IPS DF 4.7 (cell line): ENCODE data around the gene EHBP1.
"Not testable (repeated sequence)": the region's sequence is repeated elsewhere in the genome, so short reads cannot be mapped to it uniquely, and the experiment has no call there.

Experiments used
- DNase-seq: peaks from one replicate; pipeline ENCODE4 v3.0.0-alpha.2; 2013; ENCODE audit warnings: low spot score; ENCODE audit errors: extremely low read depth

EHBP1 gene

DNA sequence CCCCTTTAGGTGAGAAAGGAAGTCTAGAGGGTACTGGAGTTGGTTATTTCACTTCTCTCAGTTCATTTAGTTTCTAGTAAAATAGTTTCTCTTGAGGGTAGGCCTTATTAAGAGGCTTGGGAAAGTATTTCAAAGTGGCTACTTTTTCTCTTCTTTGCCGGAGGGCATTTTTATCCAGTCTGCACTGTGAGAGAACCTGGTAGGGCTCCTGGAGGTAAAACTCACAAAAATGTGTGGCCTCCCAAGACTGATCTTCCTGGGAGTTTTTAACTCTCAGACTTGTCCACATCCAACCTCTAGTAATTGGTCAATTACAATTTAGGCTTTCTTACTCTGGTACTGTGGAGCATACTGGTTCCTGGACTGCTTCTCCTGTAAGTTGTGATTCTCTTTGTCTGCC, 28.0 kb downstream of the EHBP1 start:
- no peak for DNase-seq

DNA sequence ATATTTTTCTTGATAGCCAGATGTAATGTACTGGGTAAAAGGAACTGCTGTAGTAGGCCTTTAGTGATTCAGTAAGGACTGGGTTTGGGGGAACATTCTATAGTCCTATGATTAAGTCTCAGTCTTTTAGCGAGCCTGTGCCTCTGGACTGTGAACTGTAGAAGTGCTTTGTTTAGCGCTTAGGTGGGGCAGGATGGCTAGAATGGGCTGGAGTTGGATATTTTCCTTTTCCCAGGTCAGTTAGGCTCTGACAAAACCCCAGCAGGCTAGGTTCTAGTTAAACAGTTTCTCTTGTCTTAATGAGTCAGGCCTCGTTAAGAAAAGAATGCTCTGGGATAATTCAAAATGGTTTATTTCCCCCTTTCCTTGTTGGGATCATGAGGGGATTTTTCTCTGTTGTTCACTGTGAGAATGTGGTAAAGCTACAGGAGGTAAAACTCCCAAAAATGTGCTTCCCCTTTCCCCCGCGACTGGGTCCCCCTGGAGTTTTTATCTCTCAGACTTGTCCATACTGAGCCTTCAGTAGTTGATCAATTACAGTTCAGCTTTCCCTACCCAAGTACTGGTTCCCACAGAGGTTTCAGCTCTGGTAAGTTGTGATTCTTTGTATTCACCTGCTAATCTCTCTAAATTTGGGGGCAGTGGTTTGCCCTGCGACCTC, 31.5 kb downstream of the EHBP1 start:
- DNase-seq = no peak

DNA sequence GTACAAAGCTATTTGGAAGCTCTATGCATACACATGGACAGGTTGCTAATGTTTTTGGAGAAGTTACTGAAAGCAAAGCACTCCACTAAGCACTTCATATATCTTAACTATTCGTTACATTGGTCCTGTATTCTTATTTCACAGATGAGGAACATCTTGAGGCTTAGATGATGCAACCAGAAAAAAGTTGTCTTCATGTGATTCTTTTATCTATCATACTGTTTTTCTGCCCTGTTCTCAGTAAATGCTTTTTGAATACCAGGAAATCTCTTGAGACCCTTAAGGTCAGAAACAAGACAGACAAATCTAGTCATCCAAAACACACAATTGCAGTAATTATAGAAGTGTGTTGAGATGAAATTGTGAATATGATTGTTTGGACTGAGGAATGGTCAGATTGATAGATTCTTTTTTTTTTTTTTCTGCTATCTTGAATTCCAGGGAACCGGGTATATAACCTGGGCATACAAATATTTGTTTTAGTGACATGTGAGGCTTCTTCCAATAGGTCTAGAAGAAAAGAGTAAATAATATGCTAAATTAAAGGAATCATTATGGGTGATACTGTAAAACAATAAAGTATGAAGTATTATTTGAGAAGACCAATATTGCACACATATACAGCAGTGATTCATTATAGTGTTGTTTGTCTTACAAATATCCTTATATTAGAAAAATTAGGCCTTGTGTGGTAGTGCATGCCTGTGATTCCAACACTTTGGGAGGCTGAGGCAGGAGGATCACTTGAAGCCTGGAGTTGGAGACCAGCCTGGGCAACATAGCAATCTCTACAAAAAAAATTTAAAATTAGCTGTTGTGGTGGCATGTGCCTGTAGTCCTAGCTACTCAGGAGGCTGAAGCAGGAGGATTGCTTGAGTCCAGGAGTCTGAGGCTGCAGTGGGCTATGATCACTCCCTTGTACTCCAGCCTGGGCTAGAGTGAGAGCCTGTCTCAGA, 33.7 kb downstream of the EHBP1 start:
- no peak for DNase-seq

DNA sequence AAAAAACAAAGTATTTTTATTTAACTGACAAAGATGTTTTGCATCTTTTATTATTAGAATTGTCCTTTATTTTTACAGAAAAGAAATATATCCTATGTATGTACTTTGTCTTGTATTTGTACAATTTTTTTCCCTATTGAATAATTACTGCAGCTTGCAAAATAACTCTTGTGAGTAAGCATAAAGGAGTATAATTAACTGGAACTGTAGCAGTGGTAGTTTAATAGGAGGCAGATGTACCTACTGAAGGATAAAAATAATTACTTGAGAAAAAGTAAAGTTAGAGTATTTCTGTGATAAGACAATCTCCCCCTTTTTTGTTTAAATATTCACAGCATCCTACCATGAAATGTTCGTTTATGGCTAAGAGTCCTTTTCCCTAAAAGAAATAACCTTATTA, 34.7 kb downstream of the EHBP1 start:
- DNase-seq = no peak

DNA sequence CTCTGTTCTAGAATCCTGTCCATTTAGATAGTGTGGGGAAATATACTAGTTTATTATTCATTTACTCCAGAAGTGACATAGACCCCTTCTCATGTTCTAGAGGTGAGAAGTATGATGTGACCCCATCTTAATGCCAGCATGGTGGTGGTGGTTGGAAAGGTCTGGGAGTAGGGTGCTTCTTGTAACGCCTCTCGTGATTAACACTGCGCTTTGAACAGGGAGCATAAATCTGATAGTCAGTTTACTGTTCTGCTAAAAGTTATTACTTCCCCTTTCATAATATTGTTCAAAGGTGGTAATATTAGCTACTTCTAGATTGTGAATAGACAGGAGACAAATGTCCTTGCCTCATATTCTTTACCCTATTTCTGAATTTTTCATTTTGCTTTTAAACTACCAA, 35.6 kb downstream of the EHBP1 start:
- no peak for DNase-seq

DNA sequence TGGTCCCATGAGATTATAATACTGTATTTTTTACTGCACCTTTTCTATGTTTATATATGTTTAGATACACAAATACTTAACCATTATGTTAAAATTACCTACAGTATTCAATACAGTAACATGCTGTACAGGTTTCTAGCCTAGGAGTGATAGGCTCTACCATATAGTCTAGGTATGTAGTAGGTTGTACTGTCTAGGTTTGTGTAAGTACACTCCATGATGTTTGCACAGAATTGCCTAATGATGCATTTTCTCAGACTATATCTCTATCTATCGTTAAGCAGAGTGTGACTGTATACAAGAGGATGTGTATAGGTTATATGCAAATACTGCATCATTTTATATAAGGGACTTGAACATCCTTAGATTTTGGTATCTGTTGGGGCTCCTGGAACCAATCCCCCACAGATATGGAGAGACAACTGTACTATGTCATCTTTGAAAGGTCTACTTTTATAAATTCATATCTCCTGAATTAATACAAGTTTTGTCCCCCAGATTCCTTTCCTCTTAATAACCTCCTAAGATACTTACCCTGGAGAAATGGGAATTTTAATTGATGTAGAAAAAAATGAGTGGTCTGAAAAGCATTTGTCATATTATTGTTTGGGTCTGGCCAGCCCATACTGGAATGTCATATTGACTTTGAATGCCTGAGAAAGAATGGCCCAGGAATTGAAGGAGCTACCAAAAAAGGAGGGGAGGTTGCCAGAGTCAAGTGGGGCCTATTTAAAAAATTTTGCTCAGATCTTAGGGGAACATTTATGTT, 36.6 kb downstream of the EHBP1 start:
- no peak for DNase-seq

DNA sequence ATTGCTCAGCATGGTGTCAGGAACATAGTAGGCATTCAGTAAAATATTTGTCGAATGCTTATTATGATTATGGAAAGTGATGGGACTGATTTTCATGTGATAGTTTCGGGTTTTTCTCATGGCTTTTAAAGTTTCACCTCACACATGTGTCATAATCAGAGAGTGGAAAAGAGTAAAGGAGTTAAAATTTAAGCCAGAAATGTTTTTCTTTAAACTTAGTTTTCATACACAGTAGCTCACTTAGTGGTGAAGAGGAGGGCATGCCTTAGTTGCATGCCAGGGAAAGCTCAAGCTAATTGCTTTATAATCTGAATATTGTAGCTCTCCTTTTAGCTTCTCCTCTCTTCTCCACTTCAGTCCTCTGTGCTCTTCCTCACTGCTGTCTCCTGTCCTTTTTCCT, 38.0 kb downstream of the EHBP1 start:
- no peak for DNase-seq

DNA sequence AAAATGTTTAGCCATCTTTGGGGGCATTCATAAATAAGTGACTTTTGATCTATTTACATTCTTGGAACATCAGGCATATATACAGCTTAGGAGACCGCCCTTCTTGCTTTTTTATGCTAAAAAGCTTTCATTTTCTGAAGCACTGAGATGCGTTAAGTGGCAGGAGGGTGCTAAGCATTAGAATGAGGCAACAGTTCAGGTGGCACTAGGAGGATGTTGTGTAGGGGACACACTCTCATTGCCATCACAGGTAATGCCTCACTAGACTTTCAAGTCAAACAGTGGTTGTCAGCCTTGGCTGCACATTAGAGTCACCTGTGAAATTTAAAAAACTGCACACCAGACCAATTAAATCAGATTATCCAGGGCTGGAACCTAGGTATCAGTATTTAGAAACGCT, 39.1 kb downstream of the EHBP1 start:
- no peak for DNase-seq

DNA sequence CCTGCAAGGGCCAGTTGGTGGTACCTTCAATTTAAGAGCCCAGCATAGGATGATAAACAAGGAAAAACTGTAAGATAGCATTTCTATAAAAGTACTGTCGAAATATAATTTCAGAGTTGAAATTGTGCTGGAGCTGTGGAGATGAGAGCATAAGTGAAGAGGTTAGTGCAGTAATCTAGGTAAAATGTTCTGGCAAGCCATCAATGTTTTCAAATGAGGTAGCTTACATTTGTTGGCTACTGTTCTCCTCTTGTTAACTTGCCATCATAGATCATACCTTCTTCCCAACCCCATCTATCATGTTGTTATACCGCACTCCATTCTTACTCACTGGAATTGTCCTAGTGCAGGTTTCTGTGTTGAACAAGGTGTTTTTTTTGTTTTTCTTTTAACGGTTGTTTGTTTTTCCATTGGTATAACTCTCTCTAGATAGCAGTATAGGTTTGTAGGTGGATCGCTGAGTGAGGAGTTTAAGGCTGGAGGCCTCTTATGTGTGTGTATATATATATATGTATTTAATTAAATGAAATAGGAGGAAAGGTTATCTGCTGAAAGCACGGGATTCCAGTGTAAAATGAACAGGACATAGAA, 40.5 kb downstream of the EHBP1 start:
- DNase-seq = no peak

DNA sequence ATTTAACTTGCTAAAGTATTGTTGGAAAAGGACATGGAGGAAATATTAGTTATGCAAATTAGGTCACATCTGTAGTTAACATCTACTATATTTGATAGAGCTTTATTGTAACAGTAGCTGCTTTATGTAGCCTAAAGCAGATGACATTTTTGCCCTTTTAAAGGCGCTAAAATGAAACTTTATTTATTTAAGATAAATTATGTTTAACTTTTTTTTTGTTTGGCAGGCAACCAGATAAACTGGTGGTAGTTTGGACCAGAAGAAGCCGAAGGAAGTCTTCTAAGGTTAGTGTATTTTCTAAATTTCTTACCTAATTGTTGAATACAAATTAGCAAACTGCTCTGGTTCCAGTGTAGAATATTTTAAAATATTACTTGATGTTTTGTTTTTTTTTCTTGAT, 41.7 kb downstream of the EHBP1 start:
- no peak for DNase-seq

DNA sequence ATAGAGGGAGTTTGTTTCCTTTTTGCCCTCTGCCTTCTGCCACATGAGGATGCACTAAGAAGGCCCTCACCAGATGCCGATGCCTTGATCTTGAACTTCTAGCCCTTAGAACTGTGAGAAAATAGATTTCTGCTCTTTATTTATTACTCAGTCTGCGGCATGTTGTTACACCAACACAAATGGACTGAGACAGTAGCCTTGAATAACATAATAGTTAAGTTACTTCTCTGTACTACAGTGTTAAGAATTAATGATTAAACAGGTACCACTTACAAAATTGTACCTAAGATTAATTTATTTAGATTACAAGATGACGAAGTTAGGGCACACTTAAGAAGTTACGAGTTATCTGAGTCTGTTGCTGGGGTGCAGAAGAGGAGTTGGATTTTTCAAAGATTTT, 42.4 kb downstream of the EHBP1 start:
- no peak for DNase-seq

DNA sequence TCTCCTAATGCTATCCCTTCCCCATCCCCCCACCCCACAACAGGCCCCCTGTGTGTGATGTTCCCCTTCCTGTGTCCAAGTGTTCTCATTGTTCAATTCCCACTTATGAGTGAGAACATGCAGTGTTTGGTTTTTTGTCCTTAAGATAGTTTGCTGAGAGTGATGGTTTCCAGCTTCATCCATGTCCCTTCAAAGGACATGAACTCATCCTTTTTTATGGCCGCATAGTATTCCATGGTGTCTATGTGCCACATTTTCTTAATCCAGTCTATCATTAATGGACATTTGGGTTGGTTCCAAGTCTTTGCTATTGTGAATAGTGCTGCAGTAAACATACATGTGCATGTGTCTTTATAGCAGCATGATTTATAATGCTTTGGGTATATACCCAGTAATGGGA, 43.6 kb downstream of the EHBP1 start:
- not testable (repeated sequence) for DNase-seq

DNA sequence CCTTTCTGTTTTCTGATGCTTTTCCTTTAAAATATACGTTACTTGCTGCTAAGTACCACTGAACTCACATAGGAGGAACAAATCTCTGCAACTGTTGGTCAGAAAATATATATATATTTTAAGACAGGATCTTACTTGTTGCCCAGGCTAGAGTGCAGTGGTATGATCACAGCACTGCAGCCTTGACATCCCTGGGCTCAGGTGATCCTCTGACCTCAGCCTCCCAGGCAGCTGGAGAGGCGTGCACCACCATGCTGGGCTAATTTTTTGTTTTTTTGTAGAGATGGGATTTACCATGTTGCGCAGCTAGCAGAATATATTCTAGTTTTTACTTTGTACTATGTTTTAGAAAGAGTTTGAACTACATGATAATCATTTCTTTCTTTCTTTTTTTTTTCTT, 51.5 kb downstream of the EHBP1 start:
- no peak for DNase-seq

DNA sequence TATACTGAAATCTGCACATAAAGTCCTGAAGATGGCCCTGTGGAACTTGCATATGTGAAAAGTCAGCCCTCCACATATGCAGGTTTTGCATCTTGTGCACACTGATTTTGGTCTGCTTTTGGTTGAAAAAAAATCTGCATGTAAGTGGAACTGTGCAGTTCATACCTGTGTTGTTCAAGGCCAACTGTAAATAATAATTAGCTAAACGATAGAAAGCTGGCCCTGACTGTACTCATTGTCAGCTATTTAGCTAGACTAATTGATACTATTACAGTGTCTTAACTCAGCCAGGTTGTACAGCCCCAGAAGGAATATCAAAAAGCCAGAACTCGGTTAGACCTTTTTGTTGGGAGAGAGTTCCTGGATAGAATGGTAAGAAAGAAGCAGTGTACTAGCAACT, 54.5 kb downstream of the EHBP1 start:
- DNase-seq = no peak

DNA sequence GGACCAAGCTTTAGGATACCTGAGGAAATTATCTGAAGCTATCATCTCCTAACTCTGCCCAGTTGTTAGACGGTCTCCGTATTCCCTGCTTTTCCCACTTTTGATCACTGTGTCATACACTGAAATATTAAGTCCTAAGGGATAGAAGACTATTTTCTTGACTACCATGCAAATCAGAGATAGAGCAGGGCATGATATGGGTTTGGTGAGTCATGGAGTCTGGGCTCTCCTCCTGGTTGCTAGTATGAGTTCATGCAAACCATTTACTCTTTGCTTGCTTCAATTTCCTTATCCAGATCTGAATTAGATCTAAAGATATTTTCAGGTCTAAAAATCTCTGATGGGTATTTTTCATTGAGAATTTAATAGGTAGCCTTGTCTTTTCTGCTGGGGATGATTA, 55.0 kb downstream of the EHBP1 start:
- no peak for DNase-seq

DNA sequence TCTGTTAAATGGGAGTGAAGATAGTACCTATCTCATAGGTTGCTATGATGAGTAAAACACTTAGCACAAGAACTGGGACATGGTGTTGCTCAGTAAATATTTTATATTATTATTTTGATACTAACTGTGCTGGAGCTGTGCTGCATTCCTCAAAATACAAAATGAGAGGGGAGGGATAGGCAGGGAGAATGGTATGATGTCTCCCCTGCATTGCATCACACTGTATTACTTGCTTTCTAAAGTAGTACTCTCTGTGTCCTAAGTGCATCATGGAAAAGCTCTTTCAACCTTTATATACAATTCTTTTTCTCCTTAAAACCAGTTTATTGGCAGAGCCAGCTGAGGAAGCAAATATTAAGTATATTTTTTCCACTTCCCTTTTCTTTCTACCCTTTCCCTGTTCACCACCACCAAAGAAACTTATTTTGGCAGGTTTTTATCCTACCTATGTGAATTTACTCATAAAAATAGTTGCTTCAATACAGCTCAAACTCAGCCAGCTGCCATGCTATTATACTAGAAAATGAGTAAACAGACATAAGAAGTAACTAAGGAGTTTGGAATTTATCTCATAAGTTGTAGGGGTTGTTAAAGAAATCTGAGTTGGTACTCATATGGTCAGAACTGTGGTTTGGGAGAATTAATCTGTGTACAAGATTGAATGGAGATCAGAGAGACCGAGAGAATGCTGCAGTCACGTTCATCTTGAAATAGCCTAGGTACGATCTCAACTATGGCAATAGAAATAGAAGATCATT, 60.3 kb downstream of the EHBP1 start:
- DNase-seq = no peak

DNA sequence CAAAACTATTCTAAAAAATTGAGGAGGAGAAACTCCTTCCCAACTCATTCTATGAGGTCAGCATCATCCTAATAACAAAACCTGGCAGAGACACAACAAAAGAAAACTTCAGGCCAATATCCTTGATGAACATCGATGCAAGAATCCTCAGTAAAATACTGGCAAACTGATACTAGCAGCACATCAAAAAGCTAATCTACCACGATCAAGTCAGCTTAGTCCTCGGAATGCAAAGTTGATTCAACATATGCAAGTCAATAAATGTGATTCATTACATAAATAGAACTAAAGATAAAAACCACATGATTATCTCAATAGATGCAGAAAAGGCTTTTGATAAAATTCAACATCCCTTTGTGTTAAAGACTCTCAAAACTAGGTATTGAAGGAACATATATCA, 63.1 kb downstream of the EHBP1 start:
- no peak for DNase-seq

DNA sequence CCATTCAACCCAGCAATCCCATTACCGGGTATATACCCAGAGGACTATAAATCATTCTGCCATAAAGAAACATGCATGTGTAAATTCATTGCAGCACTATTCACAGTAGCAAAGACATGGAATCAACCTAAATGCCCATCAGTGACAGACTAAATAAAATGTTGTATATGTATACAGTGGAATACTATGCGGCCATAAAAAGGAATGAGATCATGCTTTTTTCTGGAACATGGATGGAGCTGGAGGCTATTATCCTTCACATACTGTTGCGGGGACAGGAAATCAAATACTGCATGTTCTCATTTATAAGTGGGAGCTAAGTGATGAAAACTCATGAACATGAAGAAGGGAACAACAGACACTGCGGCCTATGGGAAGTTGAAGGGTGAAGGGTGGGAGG, 65.1 kb downstream of the EHBP1 start:
- DNase-seq = no peak

DNA sequence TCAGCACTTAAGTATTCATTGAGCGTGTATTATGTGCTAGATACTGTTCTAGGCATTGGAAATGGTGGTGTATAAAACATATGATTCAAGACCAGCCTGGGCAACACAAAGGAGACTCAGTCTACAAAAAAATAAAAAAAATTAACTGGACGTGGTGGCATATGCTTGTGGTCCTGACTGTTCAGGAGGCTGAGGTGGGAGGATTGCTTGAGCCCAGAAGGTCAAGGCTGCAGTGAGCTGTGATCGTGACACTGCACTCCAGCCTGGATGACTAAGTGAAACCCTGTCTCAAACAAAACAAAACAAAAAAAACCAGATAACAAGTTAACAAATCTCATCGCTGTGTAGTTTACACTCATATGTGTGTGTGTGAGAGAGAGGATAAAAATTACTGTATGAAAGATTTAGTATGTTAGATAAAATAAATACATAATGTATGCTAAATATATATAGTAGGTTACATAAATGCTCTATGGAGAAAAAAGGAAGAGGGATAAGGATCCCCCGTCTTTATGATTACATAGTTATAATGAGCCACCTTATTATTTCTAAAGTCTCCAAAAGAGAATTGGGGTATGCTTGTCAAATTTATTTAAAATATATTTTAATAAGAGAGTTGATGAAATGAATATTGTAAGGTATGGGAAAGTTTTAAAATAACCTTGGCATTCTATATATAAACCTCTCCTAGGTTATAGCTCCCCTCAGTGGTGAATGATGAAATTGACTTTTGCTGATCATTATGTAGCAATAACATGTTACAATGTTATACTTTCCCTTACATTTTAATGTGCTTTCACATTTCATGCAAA, 69.2 kb downstream of the EHBP1 start:
- no peak for DNase-seq

DNA sequence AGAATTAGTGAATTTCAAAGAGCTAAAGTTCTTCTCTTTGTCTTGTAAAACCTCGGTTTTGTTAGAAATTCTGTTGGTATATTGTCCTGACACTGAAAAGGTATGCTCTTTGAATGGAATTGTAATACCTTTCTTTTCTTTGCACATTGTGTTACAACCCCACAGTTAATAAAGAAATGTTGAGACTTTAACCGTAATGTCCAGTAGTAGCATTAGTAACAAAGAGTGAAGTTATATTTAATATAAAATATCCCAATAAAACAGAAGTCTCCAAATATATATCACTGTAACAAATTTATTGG, 69.8 kb downstream of the EHBP1 start:
- no peak for DNase-seq
